ENCODE data around the gene CLHC1.
"Not testable (repeated sequence)": the region's sequence is repeated elsewhere in the genome, so short reads cannot be mapped to it uniquely, and the experiment has no call there.

DNA sequence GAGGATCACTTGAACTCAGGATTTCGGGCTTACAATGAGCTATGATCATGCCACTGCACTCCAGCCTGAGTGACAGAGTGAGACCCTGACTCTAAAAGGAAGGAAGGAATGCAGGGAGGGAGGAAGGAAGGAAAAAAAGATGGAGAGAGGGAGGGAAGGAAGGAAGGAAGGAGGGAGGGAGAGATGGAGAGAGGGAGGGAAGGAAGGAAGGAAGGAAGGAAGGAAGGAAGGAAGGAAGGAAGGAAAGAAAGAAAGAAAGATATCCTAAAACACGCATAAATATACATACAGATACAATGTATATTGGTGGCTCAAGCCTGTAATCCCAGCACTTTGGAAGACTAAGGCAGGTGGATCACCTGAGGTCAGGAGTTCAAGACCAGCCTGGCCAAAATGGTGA lies 42.3 kb upstream of the CLHC1 start:
- not testable (repeated sequence) for TF ChIP-seq POLR2AphosphoS5, POLR2A (IDR thresholded peaks at IDR 0.05)
- TF ChIP-seq, protein P1, sequence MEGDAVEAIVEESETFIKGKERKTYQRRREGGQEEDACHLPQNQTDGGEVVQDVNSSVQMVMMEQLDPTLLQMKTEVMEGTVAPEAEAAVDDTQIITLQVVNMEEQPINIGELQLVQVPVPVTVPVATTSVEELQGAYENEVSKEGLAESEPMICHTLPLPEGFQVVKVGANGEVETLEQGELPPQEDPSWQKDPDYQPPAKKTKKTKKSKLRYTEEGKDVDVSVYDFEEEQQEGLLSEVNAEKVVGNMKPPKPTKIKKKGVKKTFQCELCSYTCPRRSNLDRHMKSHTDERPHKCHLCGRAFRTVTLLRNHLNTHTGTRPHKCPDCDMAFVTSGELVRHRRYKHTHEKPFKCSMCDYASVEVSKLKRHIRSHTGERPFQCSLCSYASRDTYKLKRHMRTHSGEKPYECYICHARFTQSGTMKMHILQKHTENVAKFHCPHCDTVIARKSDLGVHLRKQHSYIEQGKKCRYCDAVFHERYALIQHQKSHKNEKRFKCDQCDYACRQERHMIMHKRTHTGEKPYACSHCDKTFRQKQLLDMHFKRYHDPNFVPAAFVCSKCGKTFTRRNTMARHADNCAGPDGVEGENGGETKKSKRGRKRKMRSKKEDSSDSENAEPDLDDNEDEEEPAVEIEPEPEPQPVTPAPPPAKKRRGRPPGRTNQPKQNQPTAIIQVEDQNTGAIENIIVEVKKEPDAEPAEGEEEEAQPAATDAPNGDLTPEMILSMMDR (IDR thresholded peaks at IDR 0.05), result not testable (repeated sequence)

All from stomach (tissue), 4 donors.